Left ventricle myocardium inferior (tissue), 1 donor: ENCODE data around the gene CCSER1. TPM values are rescaled to one million over a fixed set of nuclear protein-coding genes. Genes with fewer than 3 reads are reported as not detected.

Experiments used
- DNase-seq: peaks from one replicate; pipeline ENCODE4 v3.0.0-alpha.2; 2020
- H3K27ac ChIP-seq: fragments of 200-600 bp; replicated peaks from 2 replicates; pipeline ENCODE4 v1.8.0; 2021
- H3K27me3 ChIP-seq: fragments of 200-600 bp; 2 replicates; pipeline ENCODE4 v1.8.0; 2021; ENCODE audit warnings: low read depth
- H3K36me3 ChIP-seq: fragments of 200-600 bp; 2 replicates; pipeline ENCODE4 v1.8.0; 2021
- H3K4me1 ChIP-seq: fragments of 200-600 bp; 2 replicates; pipeline ENCODE4 v1.8.0; 2021
- H3K4me3 ChIP-seq: fragments of 200-600 bp; 2 replicates; pipeline ENCODE4 v1.8.0; 2021; ENCODE audit warnings: mild to moderate bottlenecking, moderate library complexity
- H3K9me3 ChIP-seq: fragments of 200-600 bp; replicated peaks from 2 replicates; pipeline ENCODE4 v1.8.0; 2021
- CTCF ChIP-seq: fragments of 200-600 bp; IDR thresholded peaks from 2 replicates; pipeline ENCODE4 v1.8.0; 2021; ENCODE audit warnings: antibody characterized with exemption, mild to moderate bottlenecking, borderline replicate concordance
- intact Hi-C: fragments of 100-400 bp; cut with micrococcal nuclease; formaldehyde crosslinking; loops from one replicate; pipeline ENCODE4 v1.11.0; 2022
- total RNA-seq: library from RNA; stranded (reverse); fragmentation: NEBNext Ultra II Directional; extraction: Animal tissue kit (Norgen Biotek cat#: 25700); gene quantifications from one replicate; pipeline ENCODE4 v1.2.1, GENCODE V29; 2021
- donor health status: DM: no; HTN: yes; CAD: no; lungs with severe emphysema.

CCSER1 gene
- total RNA-seq, 1 donor from 2014 or later, result 13.2 TPM

GRCh38 chr4:90840828-90841227, 713.6 kb downstream of the CCSER1 start:
- no peak overlapping the region for H3K27ac ChIP-seq
- no peak overlapping the region for H3K4me3 ChIP-seq
- H3K36me3 ChIP-seq, result no peaks in the 10 kb centered on the region
- no peaks in the 10 kb centered on the region for H3K9me3 ChIP-seq
- intact Hi-C loops, result no loop called here
- no peak for DNase-seq
- no peak for TF ChIP-seq CTCF
- no peaks in the 10 kb centered on the region for H3K27me3 ChIP-seq
- no peaks in the 10 kb centered on the region for H3K4me1 ChIP-seq

- no peak overlapping the region for H3K4me3 ChIP-seq
- intact Hi-C loops, result no loop called here
- TF ChIP-seq CTCF, result no peak
- no peaks in the 10 kb centered on the region for H3K27me3 ChIP-seq
- no peak for DNase-seq
- H3K9me3 ChIP-seq, result no peaks in the 10 kb centered on the region
- H3K27ac ChIP-seq, result no peak overlapping the region
- H3K36me3 ChIP-seq, result no peaks in the 10 kb centered on the region
- H3K4me1 ChIP-seq, result no peaks in the 10 kb centered on the region
Measured at GRCh38 chr4:90841676-90842075, 714.5 kb downstream of the CCSER1 start.

- no peak for DNase-seq
- TF ChIP-seq CTCF, result no peak
- Histone ChIP-seq H3K36me3 (no peaks in the 10 kb centered on the region), H3K4me1 (no peaks in the 10 kb centered on the region), H3K4me3 (no peak overlapping the region), H3K9me3 (no peaks in the 10 kb centered on the region), H3K27me3 (no peaks in the 10 kb centered on the region), H3K27ac (no peak overlapping the region)
- intact Hi-C loops, result no loop called here
Measured at GRCh38 chr4:90842960-90843359, 715.8 kb downstream of the CCSER1 start.

- H3K27me3 ChIP-seq, result no peaks in the 10 kb centered on the region
- intact Hi-C loops, result no loop called here
- H3K9me3 ChIP-seq, result no peaks in the 10 kb centered on the region
- TF ChIP-seq CTCF, result no peak
- H3K4me3 ChIP-seq, result no peak overlapping the region
- no peak overlapping the region for H3K27ac ChIP-seq
- no peaks in the 10 kb centered on the region for H3K4me1 ChIP-seq
- no peaks in the 10 kb centered on the region for H3K36me3 ChIP-seq
- no peak for DNase-seq
Measured at GRCh38 chr4:90844241-90844640, 717.0 kb downstream of the CCSER1 start.

GRCh38 chr4:90845777-90846176, 718.6 kb downstream of the CCSER1 start:
- no peak for DNase-seq

More at GRCh38 chr4:90845777-90846176, 718.6 kb downstream of the CCSER1 start:
- H3K4me3 ChIP-seq, result no peak overlapping the region
- no peaks in the 10 kb centered on the region for H3K36me3 ChIP-seq
- TF ChIP-seq CTCF, result no peak
- H3K27ac ChIP-seq, result no peak overlapping the region
- H3K4me1 ChIP-seq, result no peaks in the 10 kb centered on the region
- intact Hi-C loops, result no loop called here
- no peaks in the 10 kb centered on the region for H3K27me3 ChIP-seq
- H3K9me3 ChIP-seq, result no peaks in the 10 kb centered on the region
